ENCODE data around the gene HIGD2A.

DNA sequence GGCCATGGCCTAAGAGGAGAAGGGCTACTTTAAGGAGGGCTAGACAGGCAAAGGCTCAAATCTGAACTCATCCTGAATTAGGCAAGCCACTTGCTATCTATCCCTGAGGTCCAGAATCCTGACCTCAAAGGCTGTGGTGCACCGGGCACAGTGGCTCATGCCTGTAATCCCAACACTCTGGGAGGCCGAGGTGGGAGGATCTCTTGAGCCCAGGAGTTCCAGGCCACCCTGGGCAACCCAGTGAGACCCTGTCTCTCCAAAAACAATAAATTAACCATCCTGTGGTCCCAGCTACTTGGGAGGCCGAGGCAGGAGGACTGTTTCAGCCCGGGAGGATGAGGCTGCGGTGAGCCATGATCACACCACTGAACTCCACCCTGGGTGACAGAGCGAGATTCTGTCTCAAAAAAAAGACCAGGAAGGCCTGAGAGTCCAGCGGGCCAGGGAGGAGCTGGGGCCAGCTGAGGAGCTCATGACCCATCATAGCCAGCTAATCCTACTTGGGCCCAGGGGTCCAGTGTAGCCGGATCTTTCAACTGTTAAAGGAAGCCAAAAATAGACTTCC is 4.1 kb upstream of the HIGD2A start:
- TF ChIP-seq POLR2A (IDR thresholded peaks at IDR 0.05) (no peak), CTCF (IDR thresholded peaks at IDR 0.05) (no peak)
